Left renal cortex interstitium (tissue), 4 donors: ENCODE results near the gene DCLRE1B. TPM values are rescaled to one million over a fixed set of nuclear protein-coding genes. Genes with fewer than 3 reads are reported as not detected.

ENCODE experiments used
- DNase-seq, 4 donors: peaks; one replicate each; pipeline ENCODE4 v3.0.0-alpha.2; 2013; ENCODE audit warnings: low read depth in 4 of 4, low spot score in 2 of 4, missing footprints in 1 of 4
- polyA plus RNA-seq, 4 donors: library from polyadenylated mRNA; unstranded; fragments of 120-200 nt; gene quantifications; one replicate each; pipeline ENCODE4 v1.2.1, GENCODE V29; 2013; ENCODE audit not compliant: insufficient read length in 4 of 4

The DCLRE1B gene
- 10 to 100 TPM; 10.3 to 11.6 (median 10.7) TPM for polyA plus RNA-seq

DNA sequence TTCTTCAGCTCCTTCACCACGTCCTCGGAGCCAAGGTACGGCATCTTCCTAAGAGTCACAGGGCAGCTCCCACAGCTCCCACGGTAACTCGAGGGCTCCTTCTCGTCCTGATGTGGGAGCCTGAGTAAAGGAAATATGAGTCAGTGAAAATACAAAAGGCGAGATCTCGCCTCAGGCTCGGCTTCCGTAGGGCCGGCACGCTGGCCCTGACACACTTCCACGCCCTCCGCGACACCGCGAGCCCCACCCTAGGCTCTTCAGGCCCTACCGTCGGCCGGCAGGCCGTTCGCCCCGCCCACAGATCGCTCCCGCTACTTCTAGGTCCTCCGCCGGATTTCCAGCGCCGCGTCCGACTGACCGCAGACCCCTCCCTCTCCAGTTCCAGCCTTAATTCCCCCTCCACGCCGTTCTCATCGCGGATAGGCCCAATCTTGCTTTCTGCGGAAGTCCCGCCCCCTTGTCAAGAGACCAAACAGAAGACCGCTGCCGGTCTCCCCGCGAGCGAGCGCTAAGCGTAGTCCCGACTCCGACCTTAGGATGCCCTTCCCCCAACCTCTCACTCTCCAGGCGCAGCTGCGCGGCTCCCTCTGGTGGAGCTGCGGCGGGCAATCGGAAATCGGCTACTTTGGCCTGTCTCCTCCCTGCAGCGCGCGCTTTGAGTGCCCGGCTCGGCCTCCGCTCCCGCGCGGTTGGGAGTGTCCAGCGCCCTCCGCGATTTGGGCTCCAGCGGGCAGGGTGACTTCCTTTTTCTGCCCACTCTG lies at the start of gene DCLRE1B, which contains the start of gene AP4B1:
Gene DCLRE1B (plus strand): TSS at position 653 of the 761 bp plus-strand sequence. CDS start 261 bp downstream, outside the sequence.
Gene AP4B1 (minus strand): TSS at position 126 of the 761 bp plus-strand sequence. CDS start 82 bp downstream, at position 44.
- DNase-seq: peak; percentile 95 to 100 (median 98)

- no peak for DNase-seq
Measured at GRCh38 chr1:113855630-113856400, 49.3 kb upstream of the DCLRE1B start.

GRCh38 chr1:113856401-113856790 lies 48.7 kb upstream of the DCLRE1B start:
- DNase-seq: no peak

DNA sequence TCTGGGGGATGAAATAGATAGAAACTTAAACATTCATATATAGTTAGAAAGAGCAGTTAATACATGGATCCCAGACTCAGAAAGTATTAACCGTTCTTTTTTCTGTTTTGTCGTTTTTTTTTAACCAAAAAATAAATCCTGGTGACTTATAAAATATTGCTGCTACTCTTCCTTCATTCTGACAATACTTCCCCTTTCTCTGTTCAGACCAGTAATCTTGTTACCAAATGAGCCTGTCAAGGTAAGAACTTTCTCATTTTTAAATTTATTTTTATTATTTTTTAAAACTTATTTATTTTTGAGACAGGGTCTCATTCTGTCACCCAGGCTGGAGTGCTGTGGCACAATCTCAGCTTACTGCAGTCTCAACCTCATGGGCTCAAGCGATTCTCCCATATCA lies 47.4 kb upstream of the DCLRE1B start:
- DNase-seq: no peak

DNA sequence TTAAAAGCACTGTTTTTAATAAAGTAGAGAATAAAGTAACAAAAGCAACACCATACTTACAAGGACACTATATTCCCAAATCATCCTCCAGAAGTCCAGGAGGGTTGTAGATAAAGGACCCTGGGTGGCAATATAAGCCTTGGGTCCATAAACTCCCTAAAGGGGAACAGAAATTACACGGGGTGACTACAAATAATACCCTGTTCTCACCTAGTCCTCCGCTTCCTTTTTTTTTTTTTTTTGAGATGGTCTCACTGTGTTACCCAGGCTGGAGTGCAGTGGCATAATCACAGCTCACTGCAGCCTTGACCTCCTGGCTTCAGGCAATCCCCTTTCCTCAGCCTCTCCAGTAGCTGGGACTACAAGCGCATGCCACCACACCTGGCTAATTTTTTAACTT lies 46.7 kb upstream of the DCLRE1B start:
- DNase-seq: no peak

DNA sequence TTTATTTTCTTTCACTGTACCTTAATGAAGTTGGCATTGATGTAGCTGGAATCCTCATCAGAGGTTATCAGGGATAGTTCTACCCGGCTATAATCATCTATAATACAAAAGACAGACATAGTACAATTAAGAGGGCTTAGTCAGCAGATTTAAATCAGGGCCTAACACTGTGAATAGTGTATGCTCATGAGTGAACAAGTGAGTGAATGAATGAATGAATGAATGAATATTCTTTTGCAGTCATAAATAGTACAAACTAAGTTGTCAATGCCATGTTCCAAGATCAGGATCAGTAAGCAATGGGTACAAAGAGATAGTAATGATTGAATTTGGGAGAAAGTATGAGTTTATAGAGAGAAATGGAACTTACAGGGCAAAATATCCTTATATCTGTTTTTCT lies 46.1 kb upstream of the DCLRE1B start:
- DNase-seq: no peak

DNA sequence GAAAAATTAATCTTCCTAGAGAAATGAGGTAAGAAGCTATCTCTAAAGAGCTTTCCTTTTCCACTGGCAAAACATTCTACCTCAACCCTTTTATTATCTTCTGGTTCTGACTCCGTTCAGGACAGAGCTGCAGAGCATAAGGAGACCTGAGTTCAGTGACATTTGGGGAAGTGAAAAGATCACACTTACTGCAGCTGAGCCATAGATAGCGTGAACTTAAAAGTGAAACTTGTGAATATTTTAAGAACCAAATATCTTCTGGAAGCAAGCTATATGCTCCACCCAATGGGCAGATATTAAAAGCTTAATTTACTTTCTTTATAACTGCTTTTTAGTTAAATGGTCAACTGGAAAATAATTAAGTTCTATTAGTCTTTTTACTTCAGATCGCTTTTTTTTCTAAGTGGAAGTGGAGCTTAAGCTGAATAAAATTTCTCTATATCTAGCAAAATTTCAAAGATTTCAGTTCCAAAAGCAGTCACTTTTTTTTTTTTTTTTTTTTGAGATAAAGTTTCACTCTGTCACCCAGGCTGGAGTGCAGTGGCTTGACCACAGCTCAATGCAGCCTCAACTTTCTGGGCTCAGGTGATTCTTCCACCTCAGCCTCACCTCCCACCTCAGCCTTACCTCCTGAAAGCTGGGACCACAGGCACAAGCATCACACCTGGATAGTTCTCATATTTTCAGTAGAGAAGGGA lies 45.5 kb upstream of the DCLRE1B start:
- no peak for DNase-seq

DNA sequence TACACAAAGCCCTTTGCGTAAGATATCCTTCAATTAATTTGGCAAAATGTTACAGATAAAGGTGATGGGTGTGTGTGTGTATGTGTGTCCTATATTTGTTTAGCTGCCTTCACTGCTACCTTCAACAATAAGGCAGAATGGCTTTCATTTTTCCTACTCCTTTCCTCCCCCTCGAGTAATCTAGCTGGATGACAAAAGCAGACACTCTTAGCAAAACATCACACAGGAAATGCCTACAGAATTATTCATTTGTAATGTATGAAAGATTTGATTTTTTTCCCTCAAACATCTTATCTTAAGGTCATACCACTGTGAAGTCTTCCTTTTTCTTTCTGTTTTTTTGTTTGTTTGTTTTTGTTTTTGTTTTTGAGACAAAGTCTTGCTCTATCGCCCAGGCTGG lies 44.2 kb upstream of the DCLRE1B start:
- no peak for DNase-seq

GRCh38 chr1:113861641-113862040 lies 43.5 kb upstream of the DCLRE1B start:
- DNase-seq: no peak

DNA sequence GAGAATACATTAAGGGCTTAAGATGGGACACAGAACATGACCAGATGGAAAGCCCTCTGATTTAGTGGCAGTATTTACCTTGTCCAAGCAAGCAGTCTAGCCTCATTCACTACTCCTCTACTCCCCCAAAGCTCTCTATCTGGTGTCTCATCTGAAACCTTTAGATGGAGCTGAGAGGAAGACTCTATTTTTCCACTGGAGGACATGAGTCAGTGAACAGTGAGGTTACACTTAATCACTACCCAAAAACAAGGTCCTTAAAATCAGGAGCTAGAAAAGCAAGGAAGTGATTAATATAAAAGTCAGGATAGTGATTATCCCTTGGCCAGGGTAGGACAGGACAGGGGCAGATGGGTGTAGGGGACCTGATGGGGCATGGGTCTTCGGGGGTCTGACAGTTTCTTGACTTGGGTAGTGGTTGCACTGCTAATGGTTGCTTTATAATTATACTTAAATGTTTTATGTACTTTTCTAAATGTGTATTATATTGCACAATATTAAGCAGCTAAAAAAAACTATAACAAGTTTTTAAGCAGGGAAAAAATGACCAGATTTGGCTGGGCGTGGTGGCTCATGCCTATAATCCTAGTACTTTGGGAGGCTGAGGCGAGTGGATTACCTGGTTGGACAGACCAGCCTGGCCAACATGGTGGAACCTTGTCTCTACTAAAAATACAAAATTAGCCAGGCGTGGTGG lies 36.6 kb upstream of the DCLRE1B start:
- DNase-seq: no peak

DNA sequence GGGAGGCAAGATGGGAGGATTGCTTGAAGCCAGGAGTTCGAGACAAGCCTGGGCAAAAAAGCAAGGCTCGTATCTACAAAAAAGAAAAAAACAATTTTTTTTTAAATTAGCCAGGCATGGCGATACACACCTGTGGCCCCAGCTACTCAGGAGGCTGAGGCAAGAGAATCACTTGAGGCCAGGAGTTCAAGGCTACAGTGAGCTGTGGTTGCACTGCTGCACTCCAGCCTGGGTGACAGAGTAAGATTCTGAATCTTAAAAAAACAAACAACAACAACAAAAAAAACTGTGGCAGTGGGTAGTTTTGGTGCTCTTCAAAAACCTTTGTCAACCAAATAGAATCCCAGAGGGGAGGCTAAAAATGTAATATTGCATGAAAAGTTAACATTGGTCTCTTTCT lies 34.3 kb upstream of the DCLRE1B start:
- DNase-seq: no peak

DNA sequence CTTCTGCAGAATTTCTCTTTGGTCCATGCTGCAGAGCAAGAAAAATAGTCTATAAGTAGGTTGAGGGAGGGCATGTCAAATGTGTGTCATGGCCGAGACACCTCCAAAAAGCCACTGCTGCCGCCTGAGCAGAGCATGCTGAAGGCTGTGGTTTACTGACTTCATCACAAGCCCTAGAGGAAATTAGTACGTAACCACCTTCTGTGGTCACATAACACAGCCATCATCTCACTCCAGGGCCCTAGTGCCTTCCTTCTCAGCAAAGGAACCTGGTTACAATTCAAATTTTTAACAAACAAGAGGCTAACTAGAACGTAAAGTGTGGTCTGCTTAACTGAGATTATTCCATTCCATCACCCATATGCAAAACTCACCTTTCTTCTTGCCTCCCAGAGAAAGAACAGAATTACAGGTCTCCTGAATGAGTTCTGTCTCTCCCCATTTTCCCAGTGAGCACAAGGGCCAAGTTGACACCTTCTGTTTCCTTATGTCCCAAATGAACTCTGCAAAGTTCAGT lies 33.5 kb upstream of the DCLRE1B start, which contains the start of gene PTPN22:
Gene PTPN22 (minus strand): TSS at position 116 of the 517 bp plus-strand sequence.
- no peak for DNase-seq

DNA sequence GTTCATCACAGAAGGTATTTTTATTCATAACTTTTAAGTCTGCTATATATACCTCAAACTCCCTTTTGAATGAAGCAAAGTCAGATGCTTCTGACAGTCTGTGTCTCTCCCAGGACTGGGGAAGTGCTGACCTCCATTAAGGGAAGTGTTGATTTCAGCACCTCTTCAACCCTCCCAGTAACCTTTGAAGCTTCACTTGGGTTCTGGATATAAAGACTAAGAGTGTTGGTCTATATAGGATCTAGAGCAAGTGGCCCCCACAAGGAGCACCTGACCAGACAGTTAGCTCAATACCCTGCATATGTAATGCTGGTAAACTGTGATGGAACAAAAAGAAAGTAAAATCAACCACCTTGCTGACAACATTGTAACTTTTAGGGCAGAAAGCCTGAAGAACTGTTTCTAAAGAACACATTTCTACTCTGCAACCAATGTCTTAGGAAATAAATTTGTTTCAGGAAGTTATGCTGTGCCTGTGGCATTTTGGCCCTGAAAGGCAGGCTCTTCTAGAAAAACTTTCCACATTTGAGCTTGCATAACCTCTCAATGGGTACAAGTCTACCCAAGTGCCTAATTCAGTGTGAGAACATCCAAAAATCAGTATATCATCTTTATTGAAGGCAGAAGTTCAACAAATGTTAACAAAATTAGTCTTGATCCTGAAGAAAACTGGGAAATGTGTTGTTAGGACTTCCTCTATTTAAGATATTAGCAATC lies 32.7 kb upstream of the DCLRE1B start:
- DNase-seq: no peak

DNA sequence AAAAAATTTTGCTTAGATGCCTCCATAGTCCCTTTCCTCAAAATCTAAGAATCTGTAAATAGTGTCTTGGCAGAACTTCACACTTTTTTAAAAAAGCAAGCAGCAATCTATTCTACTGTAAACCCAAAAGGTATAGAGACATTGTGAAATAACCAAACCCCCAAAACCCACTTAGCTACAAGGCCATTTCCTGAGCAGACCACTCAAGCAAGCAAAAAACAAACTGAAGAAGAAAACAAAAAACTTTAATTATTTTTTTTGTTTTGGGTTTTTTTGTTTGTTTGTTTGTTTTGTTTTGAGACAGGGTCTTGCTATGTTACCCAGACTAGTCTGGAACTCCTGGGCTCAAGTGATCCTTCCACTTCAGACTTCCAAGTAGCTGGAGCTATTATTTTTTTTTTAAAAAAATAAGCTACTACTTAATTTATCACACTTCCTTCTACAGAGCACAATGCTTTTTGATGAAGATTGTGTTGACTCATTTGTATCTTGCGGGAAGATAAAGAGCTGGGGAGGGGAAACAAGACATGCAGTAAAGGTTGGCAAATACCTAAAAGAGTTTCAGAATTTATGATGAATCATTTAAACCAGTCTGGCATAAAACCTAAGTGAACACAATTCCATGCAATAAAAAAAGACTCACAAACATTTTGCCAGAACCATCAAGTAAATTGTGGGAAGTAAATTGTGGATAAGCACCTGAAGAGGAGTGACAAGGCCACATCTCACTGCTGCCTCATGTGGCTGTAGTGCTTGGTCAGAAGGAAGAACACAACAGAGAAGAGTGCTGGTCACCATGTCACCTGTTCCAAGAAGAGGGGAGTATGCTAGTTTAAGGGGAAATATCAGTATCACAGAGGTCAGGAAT lies 30.9 kb upstream of the DCLRE1B start:
- DNase-seq: no peak

DNA sequence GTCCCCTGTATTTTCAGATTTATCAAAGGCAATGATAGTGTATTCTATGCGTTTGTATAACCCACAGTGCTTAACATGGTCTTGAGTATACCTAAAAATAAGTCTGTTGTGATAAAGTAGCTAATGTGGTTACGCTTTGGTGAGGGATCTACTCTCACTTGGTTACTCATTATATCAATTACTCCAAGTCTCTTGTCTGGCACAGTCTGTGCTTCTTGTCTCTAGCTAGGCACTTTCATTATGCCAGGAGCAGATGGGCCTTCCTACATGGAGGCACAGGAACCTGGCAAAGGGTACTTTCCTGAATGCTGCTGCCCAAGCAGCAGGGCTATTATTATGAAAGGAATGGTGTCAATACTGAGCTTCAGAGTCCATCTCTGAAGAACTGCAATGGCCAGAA lies 29.4 kb upstream of the DCLRE1B start:
- DNase-seq: no peak

DNA sequence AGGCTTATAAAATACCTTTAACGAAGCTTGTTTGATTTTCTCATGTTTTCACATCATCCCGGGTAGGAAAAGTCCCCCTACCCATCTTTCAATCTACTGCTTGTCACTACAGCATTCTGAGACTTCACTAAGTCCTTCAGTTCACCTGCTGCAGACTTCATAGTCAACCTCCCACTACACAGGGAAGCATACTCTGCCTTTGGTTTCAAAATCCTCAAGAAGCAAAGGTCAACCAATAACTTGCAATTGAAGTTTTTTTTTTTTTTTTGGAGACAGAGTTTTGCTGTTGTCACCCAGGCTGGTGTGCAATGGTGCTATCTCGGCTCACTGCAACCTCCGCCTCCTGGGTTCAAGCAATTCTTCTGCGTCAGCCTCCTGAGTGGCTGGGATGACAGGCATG lies 28.9 kb upstream of the DCLRE1B start:
- DNase-seq: no peak

DNA sequence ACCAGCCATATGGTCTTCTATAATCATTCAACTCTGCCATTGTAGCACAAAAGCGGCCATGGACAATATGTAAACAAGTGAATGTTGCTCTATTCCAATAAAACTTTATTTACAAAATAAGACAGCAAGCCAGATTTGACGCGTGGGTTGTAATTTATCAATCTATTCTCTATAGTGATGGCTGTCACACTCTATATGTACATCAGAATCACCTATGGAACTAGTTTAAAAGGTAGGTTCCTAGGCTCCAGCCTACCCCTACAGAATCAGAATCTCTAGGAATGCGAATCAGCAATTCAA lies 25.4 kb upstream of the DCLRE1B start:
- no peak for DNase-seq

GRCh38 chr1:113881661-113882060 lies 23.5 kb upstream of the DCLRE1B start:
- DNase-seq: no peak
